Stimulated activated CD8-positive, alpha-beta memory T cell treated with anti-CD3 and anti-CD28 coated beads, Interleukin-4, amount 100 ng/mL, for 1 hour (primary cell): ENCODE data around the gene SMYD3.
"Not testable (repeated sequence)": the region's sequence is repeated elsewhere in the genome, so short reads cannot be mapped to it uniquely, and the experiment has no call there.

Experiments
- DNase-seq, 2 donors: peaks; one replicate each; pipeline ENCODE4 v3.0.0-alpha.2; 2020; ENCODE audit warnings: low read depth in 2 of 2, low spot score in 1 of 2

Gene SMYD3

DNA sequence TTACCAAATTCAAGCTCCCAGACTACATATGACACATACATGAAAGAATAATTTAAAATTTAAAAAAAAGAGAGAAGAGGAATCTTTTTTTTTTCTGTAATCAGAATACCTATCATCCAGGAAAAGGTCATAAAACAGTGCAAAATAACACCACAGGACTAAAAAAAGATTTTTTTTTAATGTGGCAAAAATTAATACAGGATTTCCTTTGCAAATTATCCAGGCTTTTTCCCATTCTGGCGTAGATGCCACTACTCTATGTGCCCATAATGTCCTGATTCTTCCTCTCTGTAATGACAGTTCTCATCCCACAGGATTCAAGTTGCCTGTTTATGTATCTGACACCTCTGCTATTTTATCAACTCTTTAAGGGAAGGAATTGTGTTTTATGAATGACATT is 429.6 kb downstream of the SMYD3 start:
- DNase-seq = no peak

DNA sequence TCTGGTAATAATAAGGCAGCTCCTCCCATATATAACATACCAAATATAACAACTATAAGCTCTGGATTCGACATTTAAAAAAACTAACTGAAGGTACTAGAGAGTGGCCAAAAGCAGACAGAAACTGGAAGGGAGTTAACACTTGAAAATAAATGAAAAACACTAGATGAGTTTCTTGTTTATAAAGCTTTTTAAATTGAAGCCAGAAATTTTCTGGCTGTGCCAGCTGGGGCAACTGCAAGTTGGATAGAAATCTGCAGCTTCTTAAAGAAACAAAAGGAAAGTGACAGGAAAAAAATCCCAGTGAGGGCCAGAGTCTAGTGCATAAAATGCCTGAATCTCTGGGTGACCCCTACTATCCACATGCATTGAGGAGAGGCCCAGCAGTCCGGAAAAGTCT is 432.7 kb downstream of the SMYD3 start:
- DNase-seq = no peak

GRCh38 chr1:246072456-246072955 is 434.6 kb downstream of the SMYD3 start:
- no peak for DNase-seq

DNA sequence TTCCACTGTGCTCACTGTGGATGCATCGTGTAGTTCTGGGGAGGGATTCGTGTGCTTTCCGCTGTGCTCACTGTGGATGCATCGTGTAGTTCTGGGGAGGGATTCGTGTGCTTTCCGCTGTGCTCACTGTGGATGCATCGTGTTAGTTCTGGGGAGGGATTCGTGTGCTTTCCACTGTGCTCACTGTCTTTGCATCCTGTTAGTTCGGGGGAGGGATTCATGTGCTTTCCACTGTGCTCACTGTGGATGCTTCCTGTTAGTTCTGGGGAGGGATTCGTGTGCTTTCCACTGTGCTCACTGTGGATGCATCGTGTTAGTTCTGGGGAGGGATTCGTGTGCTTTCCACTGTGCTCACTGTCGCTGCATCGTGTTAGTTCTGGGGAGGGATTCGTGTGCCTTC is 435.1 kb downstream of the SMYD3 start:
- not testable (repeated sequence) for DNase-seq

DNA sequence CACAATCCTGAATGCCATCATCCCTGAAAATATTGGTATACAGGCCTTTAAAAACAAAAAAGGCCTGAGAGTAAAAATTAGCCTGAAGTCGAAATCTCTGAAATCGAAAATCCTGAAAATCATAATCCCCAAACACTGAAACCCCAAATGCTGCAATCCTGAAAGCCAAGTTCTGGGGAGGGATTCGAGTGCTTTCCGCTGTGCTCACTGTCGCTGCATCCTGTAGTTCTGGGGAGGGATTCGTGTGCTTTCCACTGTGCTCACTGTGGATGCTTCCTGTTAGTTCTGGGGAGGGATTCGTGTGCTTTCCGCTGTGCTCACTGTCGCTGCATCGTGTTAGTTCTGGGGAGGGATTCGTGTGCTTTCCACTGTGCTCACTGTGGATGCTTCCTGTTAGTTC is 435.5 kb downstream of the SMYD3 start:
- DNase-seq = not testable (repeated sequence)

DNA sequence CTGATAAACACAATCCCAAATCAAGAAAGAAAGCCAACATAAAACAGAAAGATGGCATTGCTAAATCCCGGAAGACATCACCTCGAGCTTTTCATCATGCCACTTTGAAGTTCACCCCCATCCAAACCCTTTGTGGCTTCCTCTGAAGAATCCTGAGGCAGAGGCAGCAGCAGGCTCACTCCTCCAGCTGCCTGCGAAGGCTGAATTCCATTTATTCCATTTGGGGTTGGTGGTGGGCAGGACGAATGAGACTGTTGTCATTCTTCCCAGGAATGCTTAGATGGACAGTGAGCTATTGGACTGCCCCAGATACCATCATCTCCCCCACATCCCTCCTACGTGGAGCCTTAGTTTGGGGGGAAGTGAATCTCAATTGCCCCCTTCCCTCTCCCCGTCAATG is 437.5 kb downstream of the SMYD3 start:
- no peak for DNase-seq

GRCh38 chr1:246068619-246069509 is 438.2 kb downstream of the SMYD3 start:
- DNase-seq = no peak

- no peak for DNase-seq
Measured at GRCh38 chr1:246068217-246068512, 438.9 kb downstream of the SMYD3 start.

DNA sequence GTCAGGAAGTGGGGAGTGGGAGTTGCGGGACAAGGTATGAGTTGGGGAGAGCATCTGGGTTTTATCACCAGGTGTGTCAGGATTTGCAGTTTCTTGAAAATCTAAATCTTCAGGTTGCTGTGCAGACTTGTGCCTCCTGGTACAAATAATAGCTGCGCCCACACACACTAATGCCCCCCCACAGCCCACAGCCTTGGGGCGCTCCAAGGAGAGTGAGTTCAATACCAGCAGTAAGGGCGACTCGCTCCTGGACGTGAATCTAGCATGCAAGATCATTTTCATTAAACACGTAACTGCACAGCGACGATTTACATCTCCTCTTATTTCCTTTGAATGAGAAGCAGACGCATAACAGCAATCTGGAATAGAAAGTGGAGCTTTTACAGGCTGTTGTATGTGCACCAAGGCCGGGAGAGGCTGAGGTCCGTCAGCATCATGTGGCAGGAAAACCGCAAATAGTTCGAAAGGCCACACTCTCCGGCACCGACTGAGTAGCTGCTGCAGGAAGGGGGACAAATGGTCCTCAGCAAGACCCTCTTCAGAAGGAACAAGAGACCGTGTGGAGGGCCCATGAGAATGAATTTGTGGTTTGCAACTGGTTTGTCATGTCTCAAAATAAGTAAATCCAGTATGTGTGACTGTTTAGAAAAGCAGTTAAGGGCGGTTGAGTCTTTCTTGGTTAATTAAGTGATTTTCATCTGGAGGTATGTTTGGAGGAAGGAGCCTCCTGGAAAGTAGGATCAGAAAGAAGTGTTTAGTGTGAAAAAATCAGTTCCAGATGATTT is 439.5 kb downstream of the SMYD3 start:
- DNase-seq = no peak

- no peak for DNase-seq
Measured at GRCh38 chr1:246066573-246066972, 440.5 kb downstream of the SMYD3 start.

GRCh38 chr1:246065592-246065991 is 441.5 kb downstream of the SMYD3 start:
- no peak for DNase-seq

GRCh38 chr1:246064891-246065290 is 442.2 kb downstream of the SMYD3 start:
- DNase-seq = no peak

DNA sequence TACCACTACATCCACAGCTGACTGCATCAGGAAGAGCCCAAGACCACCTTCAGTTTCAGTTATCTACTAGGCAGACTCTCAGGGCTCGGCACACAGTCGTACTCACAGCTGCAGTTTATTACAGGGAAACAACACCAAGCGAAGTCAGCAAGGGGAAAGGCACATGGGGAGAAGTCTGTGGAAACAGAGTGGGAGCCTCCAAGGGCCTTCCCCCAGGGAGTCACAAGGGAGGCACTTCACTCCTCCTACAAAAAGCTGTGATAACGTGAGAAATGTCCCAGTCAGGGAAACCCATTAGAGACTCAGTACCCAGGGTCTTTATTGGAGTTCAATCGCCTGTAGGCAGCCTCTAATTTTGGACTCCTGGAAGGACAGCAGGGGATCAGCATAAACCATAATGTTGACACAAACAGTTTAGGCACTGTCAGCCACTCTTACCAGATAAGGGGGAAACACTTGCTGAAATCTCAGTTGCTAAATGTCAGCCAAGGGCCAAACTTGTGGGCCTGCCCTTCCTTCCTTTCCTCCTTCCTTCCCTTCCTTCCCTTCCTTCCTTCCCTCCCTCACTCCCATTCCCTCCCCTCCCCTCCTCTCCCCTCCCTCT is 444.0 kb downstream of the SMYD3 start:
- DNase-seq = no peak

DNA sequence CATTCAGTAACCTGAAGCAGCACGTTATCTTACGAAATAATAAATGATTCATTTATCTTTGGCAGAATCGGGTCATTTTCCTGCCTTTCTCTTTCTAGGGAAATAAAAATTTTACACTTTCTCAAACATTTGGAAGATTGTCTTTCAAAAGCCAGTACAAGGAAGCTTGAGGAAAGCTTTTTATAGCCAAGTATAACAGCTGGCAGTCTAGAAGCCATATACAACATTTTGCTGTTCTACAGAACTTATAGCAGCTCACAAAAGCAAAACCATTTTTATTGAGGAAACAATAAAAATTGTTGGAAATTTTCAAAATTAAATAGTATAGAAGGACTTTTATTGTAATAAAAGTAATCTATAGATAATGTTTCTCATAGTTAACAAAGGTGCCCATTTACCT is 448.6 kb downstream of the SMYD3 start:
- no peak for DNase-seq

- no peak for DNase-seq
Measured at GRCh38 chr1:246052603-246053002, 454.5 kb downstream of the SMYD3 start.

DNA sequence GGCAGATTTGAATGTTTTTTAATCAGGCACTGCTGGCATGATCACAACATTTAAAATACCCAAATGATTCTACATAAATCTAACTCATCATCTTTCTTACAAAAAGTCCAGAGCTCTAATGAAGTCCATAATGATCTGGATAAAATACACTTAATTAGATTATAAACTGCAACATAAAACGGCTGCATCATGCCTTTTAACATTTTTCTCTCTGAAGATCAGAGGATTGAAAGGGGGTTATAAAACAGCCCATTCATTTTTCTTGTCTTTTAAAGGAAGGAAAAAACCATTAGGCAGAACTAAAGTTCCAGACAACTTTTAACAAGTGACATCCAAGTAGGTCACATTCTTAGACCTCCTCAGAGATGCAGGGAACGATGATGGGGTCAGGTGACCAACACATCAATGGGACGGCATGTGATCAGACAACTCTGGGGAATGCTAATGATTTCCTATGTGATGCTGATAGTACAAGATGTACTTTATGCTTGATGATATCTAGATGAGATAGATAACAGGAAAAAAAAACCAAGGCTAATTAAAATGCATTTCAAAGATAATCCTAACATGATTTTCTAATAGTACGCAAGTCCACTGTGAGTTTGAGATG is 455.1 kb downstream of the SMYD3 start:
- no peak for DNase-seq

- DNase-seq = no peak
Measured at GRCh38 chr1:246048693-246049092, 458.4 kb downstream of the SMYD3 start.

DNA sequence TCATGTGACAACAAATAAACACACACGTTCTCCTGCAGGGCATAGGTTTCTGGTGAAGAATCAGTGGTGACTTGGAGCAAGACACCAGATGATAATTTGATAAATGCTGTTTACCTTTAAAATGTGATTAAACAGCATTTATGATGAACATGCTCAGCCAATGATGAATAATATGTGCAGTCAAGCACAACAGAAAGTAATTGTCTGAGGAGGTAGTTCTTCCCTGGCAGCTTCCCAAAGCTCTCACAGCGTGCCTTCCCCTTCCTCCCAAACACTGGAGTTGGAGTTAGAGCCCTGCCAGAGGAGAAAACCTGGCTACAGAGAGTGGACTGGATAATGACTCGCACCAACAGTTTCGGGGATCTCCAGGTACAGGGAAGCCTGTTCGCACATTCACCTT is 463.5 kb downstream of the SMYD3 start:
- no peak for DNase-seq

- DNase-seq = no peak
Measured at GRCh38 chr1:246041360-246041759, 465.7 kb downstream of the SMYD3 start.

DNA sequence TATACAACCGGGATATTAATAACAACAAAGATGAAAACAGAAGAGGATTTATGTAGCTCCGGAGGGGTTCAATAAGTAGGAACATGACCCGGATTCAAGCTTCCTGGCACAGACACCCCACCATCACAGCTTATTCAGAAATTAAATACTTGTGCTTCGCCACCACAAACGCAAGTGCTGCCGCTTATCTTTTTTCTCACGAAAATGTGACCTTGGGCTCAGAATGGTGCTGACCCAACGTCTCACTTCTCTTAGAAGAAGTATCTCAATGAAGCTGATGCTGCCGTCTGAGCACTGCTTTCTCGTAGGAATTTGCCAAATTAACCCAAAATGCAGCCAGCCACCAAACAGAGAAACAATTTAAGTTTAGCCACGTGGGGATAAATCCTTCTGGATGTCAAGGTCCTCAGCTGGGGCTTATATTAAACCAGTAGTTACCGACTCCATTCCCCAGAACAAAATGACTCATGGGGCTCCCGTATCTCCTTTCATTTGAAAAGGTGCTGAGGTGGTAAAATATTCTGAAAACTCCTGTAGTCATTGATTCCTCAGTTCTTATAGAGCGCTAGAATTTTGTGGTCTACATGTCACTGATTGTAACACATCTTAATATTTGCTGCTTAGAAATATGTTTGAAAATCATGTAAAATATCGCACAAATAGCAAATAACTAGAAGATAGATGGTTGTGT is 466.7 kb downstream of the SMYD3 start:
- no peak for DNase-seq

DNA sequence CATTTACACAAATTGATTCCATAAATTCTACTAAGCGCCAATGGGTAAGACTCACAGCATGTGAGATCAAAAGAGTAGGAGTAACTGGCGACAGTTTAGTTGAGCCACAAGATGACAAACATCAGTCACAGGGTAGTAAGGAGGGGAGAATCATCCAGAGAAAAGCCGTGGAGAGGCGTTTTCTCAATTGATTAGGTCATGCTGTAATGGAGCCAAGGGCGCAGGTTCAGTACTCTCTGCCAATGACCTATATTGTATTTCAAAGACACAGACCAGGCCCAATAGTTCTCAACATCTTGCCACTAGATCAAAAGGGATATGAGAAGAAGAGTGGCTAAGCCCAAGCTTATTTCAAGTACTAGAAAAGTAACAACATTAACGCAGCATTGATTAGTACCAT is 467.5 kb downstream of the SMYD3 start:
- DNase-seq = no peak
